Measurements from ENCODE around the gene CDKN2B-AS1. TPM values are rescaled to one million over a fixed set of nuclear protein-coding genes. Genes with fewer than 3 reads are reported as not detected.

Gene CDKN2B-AS1
- total RNA-seq, 2 donors from 2014 or later: not detected

- no peak overlapping the region for H3K27ac ChIP-seq
- no peaks in the 10 kb centered on the region for H3K36me3 ChIP-seq
- H3K4me1 ChIP-seq (ENCODE audit: control insufficient read depth in 1 of 2, low read depth in 2 of 2): no peaks in the 10 kb centered on the region
- ATAC-seq (ENCODE audit: insufficient number of reproducible peaks, low FRiP score, low read depth) (no peak), DNase-seq (ENCODE audit: low spot score) (no peak)
- H3K9me3 ChIP-seq: no peaks in the 10 kb centered on the region
- H3K4me3 ChIP-seq: no peak overlapping the region
- TF ChIP-seq, protein P1, sequence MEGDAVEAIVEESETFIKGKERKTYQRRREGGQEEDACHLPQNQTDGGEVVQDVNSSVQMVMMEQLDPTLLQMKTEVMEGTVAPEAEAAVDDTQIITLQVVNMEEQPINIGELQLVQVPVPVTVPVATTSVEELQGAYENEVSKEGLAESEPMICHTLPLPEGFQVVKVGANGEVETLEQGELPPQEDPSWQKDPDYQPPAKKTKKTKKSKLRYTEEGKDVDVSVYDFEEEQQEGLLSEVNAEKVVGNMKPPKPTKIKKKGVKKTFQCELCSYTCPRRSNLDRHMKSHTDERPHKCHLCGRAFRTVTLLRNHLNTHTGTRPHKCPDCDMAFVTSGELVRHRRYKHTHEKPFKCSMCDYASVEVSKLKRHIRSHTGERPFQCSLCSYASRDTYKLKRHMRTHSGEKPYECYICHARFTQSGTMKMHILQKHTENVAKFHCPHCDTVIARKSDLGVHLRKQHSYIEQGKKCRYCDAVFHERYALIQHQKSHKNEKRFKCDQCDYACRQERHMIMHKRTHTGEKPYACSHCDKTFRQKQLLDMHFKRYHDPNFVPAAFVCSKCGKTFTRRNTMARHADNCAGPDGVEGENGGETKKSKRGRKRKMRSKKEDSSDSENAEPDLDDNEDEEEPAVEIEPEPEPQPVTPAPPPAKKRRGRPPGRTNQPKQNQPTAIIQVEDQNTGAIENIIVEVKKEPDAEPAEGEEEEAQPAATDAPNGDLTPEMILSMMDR (IDR thresholded peaks at IDR 0.05): no peak
- H3K27me3 ChIP-seq (replicated peaks; ENCODE audit: insufficient read depth): no peaks in the 10 kb centered on the region
Observed at GRCh38 chr9:22028394-22028793, 33.8 kb downstream of the CDKN2B-AS1 start.

- no peaks in the 10 kb centered on the region for H3K36me3 ChIP-seq
- TF ChIP-seq, protein P1 (IDR thresholded peaks at IDR 0.05): no peak
- no peaks in the 10 kb centered on the region for H3K27me3 ChIP-seq (replicated peaks; ENCODE audit: insufficient read depth)
- DNase-seq (ENCODE audit: low spot score): no peak
- no peak for ATAC-seq (ENCODE audit: insufficient number of reproducible peaks, low FRiP score, low read depth)
- H3K9me3 ChIP-seq: no peaks in the 10 kb centered on the region
- no peak overlapping the region for H3K27ac ChIP-seq
- H3K4me3 ChIP-seq: no peak overlapping the region
- no peaks in the 10 kb centered on the region for H3K4me1 ChIP-seq (ENCODE audit: control insufficient read depth in 1 of 2, low read depth in 2 of 2)
Observed at GRCh38 chr9:22029231-22029630, 34.6 kb downstream of the CDKN2B-AS1 start.

DNA sequence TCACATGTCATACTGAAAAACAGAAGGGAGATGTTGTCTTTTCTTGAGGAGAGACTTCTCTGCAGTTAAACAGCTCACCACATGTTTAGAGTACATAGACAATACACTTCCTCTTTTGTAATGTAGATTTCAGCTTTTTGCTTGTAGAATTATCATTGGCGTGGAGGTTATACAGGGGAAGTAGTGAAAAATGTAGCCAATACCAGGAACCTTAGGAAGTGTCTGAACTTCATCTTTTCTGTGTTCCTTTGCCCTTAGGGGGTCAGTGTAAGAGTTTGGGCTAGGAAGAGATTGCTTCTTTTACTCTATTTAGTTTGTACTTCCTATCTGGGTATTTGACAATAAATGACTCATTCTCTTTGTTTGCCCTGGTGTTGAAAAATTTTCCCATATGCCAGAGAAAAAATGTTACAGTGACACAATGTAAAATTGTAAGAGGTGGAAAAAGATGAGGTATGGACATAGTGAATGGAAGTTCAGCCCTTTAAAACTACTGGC, 35.6 kb downstream of the CDKN2B-AS1 start:
- no peak for ATAC-seq (ENCODE audit: insufficient number of reproducible peaks, low FRiP score, low read depth)
- TF ChIP-seq, protein P1 (IDR thresholded peaks at IDR 0.05): no peak

GRCh38 chr9:22031655-22032411, 37.2 kb downstream of the CDKN2B-AS1 start:
- DNase-seq (ENCODE audit: low spot score) (no peak), ATAC-seq (ENCODE audit: insufficient number of reproducible peaks, low FRiP score, low read depth) (no peak)
- H3K4me3 ChIP-seq: no peak overlapping the region
- TF ChIP-seq, protein P1 (IDR thresholded peaks at IDR 0.05): no peak
- H3K36me3 ChIP-seq: no peaks in the 10 kb centered on the region
- no peaks in the 10 kb centered on the region for H3K27me3 ChIP-seq (replicated peaks; ENCODE audit: insufficient read depth)
- no peak overlapping the region for H3K27ac ChIP-seq
- H3K4me1 ChIP-seq (ENCODE audit: control insufficient read depth in 1 of 2, low read depth in 2 of 2): no peaks in the 10 kb centered on the region
- H3K9me3 ChIP-seq: no peaks in the 10 kb centered on the region

More for the DNA sequence above, 35.6 kb downstream of the CDKN2B-AS1 start:
- Histone ChIP-seq H3K36me3 (no peaks in the 10 kb centered on the region), H3K27ac (no peak overlapping the region), H3K27me3 (replicated peaks; ENCODE audit: insufficient read depth) (no peaks in the 10 kb centered on the region), H3K4me3 (no peak overlapping the region), H3K9me3 (no peaks in the 10 kb centered on the region), H3K4me1 (ENCODE audit: control insufficient read depth in 1 of 2, low read depth in 2 of 2) (no peaks in the 10 kb centered on the region)
- DNase-seq (ENCODE audit: low spot score): no peak

GRCh38 chr9:22033012-22033630, 38.5 kb downstream of the CDKN2B-AS1 start:
- Histone ChIP-seq H3K36me3 (no peaks in the 10 kb centered on the region), H3K4me3 (no peak overlapping the region), H3K9me3 (no peaks in the 10 kb centered on the region), H3K27me3 (replicated peaks; ENCODE audit: insufficient read depth) (no peaks in the 10 kb centered on the region), H3K27ac (no peak overlapping the region), H3K4me1 (ENCODE audit: control insufficient read depth in 1 of 2, low read depth in 2 of 2) (no peaks in the 10 kb centered on the region)
- no peak for ATAC-seq (ENCODE audit: insufficient number of reproducible peaks, low FRiP score, low read depth)
- no peak for DNase-seq (ENCODE audit: low spot score)
- TF ChIP-seq, protein P1 (IDR thresholded peaks at IDR 0.05): no peak

Data from thoracic aorta (tissue), 2 donors.